Bronchial smooth muscle cell (primary cell): ENCODE measurements around the gene THSD7B. TPM values are rescaled to one million over a fixed set of nuclear protein-coding genes. Genes with fewer than 3 reads are reported as not detected.

ENCODE experiments used
- total RNA-seq: library from RNA; depleted of rRNA; stranded (reverse); fragments of >200 nt; gene quantifications from 2 replicates; pipeline ENCODE4 v1.2.1, GENCODE V29; 2014

THSD7B gene, protein sequence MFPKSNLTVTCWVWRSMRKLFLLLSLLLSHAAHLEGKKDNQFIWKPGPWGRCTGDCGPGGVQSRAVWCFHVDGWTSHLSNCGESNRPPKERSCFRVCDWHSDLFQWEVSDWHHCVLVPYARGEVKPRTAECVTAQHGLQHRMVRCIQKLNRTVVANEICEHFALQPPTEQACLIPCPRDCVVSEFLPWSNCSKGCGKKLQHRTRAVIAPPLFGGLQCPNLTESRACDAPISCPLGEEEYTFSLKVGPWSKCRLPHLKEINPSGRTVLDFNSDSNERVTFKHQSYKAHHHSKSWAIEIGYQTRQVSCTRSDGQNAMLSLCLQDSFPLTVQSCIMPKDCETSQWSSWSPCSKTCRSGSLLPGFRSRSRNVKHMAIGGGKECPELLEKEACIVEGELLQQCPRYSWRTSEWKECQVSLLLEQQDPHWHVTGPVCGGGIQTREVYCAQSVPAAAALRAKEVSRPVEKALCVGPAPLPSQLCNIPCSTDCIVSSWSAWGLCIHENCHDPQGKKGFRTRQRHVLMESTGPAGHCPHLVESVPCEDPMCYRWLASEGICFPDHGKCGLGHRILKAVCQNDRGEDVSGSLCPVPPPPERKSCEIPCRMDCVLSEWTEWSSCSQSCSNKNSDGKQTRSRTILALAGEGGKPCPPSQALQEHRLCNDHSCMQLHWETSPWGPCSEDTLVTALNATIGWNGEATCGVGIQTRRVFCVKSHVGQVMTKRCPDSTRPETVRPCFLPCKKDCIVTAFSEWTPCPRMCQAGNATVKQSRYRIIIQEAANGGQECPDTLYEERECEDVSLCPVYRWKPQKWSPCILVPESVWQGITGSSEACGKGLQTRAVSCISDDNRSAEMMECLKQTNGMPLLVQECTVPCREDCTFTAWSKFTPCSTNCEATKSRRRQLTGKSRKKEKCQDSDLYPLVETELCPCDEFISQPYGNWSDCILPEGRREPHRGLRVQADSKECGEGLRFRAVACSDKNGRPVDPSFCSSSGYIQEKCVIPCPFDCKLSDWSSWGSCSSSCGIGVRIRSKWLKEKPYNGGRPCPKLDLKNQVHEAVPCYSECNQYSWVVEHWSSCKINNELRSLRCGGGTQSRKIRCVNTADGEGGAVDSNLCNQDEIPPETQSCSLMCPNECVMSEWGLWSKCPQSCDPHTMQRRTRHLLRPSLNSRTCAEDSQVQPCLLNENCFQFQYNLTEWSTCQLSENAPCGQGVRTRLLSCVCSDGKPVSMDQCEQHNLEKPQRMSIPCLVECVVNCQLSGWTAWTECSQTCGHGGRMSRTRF (N-terminal part only)
- not detected in 2 replicates for total RNA-seq

DNA sequence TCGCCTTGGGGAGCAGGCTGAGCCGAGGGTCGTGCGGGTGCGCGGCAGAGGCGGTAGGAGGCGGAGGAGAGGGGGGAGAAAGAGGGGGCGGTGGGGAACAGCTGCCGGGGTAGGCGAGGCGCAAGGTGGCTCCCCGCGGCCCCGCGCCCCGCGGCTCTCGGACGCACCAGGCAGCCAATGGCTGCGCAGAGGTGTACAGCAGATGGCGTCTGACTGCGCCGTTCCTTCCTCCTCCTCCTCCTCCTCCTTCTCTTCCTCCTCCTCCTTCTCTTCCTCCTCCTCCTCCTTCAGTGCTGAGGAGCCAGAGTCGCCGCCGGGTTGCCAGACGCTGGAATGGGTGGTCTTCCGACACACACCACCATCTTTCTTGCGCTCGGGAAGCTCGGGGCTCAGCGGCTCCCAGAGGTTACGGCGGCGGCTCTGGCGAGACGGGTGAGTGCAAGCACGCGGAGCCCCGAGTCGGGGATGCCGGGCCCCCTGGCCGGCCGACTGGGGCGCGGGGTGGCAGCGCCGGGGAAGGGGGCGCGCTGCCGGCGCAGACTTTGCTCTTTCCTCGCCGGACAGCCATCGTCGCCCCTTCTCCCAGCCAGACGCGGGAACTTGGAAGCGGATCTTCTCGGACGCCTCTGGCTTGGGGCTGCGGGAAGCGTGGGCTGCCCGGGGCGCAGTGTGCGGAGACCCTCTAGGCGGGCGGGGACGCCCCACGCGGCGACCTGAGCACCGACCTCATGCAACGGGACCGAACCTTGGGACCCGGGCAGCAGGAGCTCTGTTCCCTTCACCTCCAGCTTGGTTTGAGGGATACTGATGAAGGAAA is at the start of gene THSD7B:
Gene THSD7B (plus strand): TSS at position 290 of the 817 bp plus-strand sequence. CDS start 116,634 bp downstream, outside the sequence.

